Upper lobe of left lung (tissue), 6 donors: ENCODE measurements around the gene ATP6V0B. TPM values are rescaled to one million over a fixed set of nuclear protein-coding genes. Genes with fewer than 3 reads are reported as not detected.

Experiments used
- ATAC-seq, 2 donors: fragments of 200-7000 bp; cut with Tn5 transposase; one replicate each; pipeline ENCODE4 v1.9.1; 2022; ENCODE audit warnings: mild to moderate bottlenecking in 2 of 2, moderate library complexity in 2 of 2; ENCODE audit not compliant: low FRiP score in 2 of 2
- DNase-seq, 2 donors: peaks; one replicate each; pipeline ENCODE4 v3.0.0-alpha.2; 2019 to 2020
- H3K27ac ChIP-seq, 4 donors: fragments of 200-600 bp; sonication (generic); one replicate each; pipeline ENCODE4 v1.5.1; 2016 to 2019
- H3K27me3 ChIP-seq, 4 donors: fragments of 200-600 bp; sonication (generic); one replicate each; pipeline ENCODE4 v1.5.1; 2017 to 2019
- H3K36me3 ChIP-seq, 4 donors: fragments of 200-600 bp; sonication (generic); one replicate each; pipeline ENCODE4 v1.5.1; 2016 to 2019
- H3K4me1 ChIP-seq, 4 donors: fragments of 200-600 bp; sonication (generic); one replicate each; pipeline ENCODE4 v1.5.1; 2018 to 2019
- H3K4me3 ChIP-seq, 4 donors: fragments of 200-600 bp; sonication (generic); one replicate each; pipeline ENCODE4 v1.5.1; 2017 to 2019; ENCODE audit warnings: mild to moderate bottlenecking in 2 of 4, moderate library complexity in 1 of 4
- H3K9me3 ChIP-seq, 4 donors: fragments of 200-600 bp; sonication (generic); one replicate each; pipeline ENCODE4 v1.5.1; 2018 to 2019
- EP300 ChIP-seq, 4 donors: sonication (generic); formaldehyde crosslinking; IDR thresholded peaks; one replicate each; pipeline ENCODE4 v1.5.1; 2017; ENCODE audit warnings: antibody characterized with exemption in 4 of 4, control low read depth in 2 of 4
- POLR2A ChIP-seq, 4 donors: fragments of 450-650 bp; IDR thresholded peaks; one replicate each; pipeline ENCODE4 v1.5.1; 2016 to 2017; ENCODE audit warnings: antibody characterized with exemption in 4 of 4, mild to moderate bottlenecking in 2 of 4
- POLR2AphosphoS5 ChIP-seq, 2 donors: sonication (generic); formaldehyde crosslinking; IDR thresholded peaks; one replicate each; pipeline ENCODE4 v1.5.1; 2017; ENCODE audit warnings: antibody characterized with exemption in 2 of 2
- WGBS, 2 donors: methylation state at CpG; one replicate each; pipeline ENCODE4 v1.1.5; 2017 to 2018; 5-methylcytosine and 5-hydroxymethylcytosine counted together
- total RNA-seq, 6 donors: library from RNA; depleted of rRNA in 4 of 6; stranded (reverse); fragments of >200 nt in 4 of 6; gene quantifications; one replicate each; pipeline versions ENCODE4 v1.1.0 to v1.2.1, GENCODE V29; 2016 to 2021
- TF ChIP-seq, protein P1 (sequence below), 6 experiments: fragments of 450-650 bp in 4 of 6; fragments of 200-600 bp in 2 of 6; sonication (generic) in 2 of 6; IDR thresholded peaks; one replicate each; pipeline ENCODE4 v1.5.1; 2016 to 2019; ENCODE audit warnings: antibody characterized with exemption in 6 of 6
- donor health status: DM: no; HTN: no; CAD: no; lungs with moderate emphysema.
- donor health status: DM: no; HTN: yes; CAD: no; lungs with severe emphysema.

Gene ATP6V0B
- total RNA-seq, 6 donors from 2014 or later, result 98.0 to 225 (median 161) TPM

GRCh38 chr1:44024031-44024902, 49.5 kb downstream of the ATP6V0B start:
- ATAC-seq (no peak), DNase-seq (no peak)
- no peak overlapping the region for H3K4me3 ChIP-seq
- TF ChIP-seq, protein P1, sequence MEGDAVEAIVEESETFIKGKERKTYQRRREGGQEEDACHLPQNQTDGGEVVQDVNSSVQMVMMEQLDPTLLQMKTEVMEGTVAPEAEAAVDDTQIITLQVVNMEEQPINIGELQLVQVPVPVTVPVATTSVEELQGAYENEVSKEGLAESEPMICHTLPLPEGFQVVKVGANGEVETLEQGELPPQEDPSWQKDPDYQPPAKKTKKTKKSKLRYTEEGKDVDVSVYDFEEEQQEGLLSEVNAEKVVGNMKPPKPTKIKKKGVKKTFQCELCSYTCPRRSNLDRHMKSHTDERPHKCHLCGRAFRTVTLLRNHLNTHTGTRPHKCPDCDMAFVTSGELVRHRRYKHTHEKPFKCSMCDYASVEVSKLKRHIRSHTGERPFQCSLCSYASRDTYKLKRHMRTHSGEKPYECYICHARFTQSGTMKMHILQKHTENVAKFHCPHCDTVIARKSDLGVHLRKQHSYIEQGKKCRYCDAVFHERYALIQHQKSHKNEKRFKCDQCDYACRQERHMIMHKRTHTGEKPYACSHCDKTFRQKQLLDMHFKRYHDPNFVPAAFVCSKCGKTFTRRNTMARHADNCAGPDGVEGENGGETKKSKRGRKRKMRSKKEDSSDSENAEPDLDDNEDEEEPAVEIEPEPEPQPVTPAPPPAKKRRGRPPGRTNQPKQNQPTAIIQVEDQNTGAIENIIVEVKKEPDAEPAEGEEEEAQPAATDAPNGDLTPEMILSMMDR (IDR thresholded peaks at IDR 0.05), result no peak
- no peak for TF ChIP-seq POLR2A (IDR thresholded peaks at IDR 0.05)
- no peak for TF ChIP-seq EP300 (IDR thresholded peaks at IDR 0.05)
- TF ChIP-seq POLR2AphosphoS5 (IDR thresholded peaks at IDR 0.05), result no peak
- WGBS, 2 donors, result 81 to 85% methylated on average over 3 to 14 of the region's 14 CpGs
- H3K27me3 ChIP-seq, result no peaks in the 10 kb centered on the region
- no peaks in the 10 kb centered on the region for H3K9me3 ChIP-seq
- peaks cover 0 to 13% (median 3%) of the 10 kb centered on the region in 4 donors for H3K36me3 ChIP-seq
- H3K27ac ChIP-seq, result no peak overlapping the region
- peaks cover 5 to 20% (median 8%) of the 10 kb centered on the region in 4 donors for H3K4me1 ChIP-seq

DNA sequence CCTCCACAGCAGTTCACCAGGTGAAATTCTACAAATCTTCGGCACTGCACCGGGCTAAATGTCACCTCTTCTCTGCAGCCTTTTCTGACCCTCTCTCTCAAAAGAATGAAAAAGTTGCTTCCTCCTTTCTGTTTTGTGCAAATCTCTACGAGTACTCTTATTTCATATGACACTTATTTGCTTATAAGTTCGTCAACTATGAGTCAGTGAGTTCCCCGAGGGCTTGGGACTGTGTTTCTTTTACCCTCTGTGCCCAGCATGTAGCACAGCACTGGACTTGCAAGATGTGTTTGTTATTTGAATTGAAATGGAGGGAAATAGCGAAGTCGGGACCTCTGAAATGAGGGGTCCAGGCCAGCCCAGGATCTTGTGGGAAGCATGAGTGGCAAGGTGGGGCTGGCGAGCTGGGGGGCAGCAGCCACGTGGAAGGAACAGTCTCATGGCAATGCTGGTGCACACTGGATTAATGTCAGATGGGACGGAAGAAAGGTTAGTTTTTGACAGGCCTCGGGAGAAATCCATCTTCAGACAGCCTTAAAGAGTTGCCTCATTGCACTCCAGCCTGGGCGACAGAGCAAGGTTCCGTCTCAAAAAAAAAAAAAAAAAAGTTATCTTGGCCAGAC, 50.3 kb downstream of the ATP6V0B start:
- ATAC-seq (no peak), DNase-seq (no peak)
- peaks cover 0 to 13% (median 3%) of the 10 kb centered on the region in 4 donors for H3K36me3 ChIP-seq
- WGBS, 2 donors, result 72 to 86% methylated on average over 13 of the region's 13 CpGs
- no peaks in the 10 kb centered on the region for H3K9me3 ChIP-seq
- H3K4me1 ChIP-seq, result peaks cover 9 to 23% (median 12%) of the 10 kb centered on the region in 4 donors
- no peak overlapping the region for H3K27ac ChIP-seq
- H3K27me3 ChIP-seq, result no peaks in the 10 kb centered on the region
- TF ChIP-seq EP300 (IDR thresholded peaks at IDR 0.05) (no peak), POLR2AphosphoS5 (IDR thresholded peaks at IDR 0.05) (no peak), POLR2A (IDR thresholded peaks at IDR 0.05) (no peak)
- TF ChIP-seq, protein P1 (IDR thresholded peaks at IDR 0.05), result no peak
- no peak overlapping the region for H3K4me3 ChIP-seq

DNA sequence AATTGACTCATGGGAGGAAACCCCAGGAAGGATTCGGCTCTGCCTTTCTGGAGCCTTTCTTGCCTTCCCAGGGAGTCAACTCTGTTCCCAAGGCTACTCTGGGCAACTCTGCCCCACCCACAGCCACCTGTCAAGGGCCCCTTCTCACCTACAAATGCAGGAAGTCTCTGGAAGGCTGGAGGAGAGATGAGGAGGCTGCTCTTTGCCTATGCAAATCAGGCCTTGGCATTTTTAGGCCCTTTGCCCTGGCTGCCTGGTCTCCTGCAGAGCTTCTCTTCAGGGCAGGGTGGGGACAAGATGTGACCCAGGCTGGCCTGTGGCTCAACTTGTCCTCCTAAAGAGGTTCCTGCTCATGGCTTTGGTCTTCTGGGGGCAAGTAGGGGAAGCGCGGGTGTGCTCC, 51.1 kb downstream of the ATP6V0B start:
- H3K4me3 ChIP-seq, result no peak overlapping the region
- TF ChIP-seq POLR2AphosphoS5 (IDR thresholded peaks at IDR 0.05) (no peak), EP300 (IDR thresholded peaks at IDR 0.05) (no peak), POLR2A (IDR thresholded peaks at IDR 0.05) (no peak)
- TF ChIP-seq, protein P1 (IDR thresholded peaks at IDR 0.05), result no peak
- peak overlapping the region in 1 of 4 donors; percentile 14 for H3K27ac ChIP-seq
- WGBS, 2 donors, result 66 to 67% methylated on average over 3 of the region's 3 CpGs
- ATAC-seq, result peak in 1 of 2 donors; percentile 42
- no peaks in the 10 kb centered on the region for H3K9me3 ChIP-seq
- H3K27me3 ChIP-seq, result no peaks in the 10 kb centered on the region
- H3K4me1 ChIP-seq, result peaks cover 9 to 26% (median 16%) of the 10 kb centered on the region in 4 donors
- peak in 1 of 2 donors; percentile 85 for DNase-seq
- peaks cover 0 to 6% (median 3%) of the 10 kb centered on the region in 4 donors for H3K36me3 ChIP-seq

- TF ChIP-seq POLR2A (IDR thresholded peaks at IDR 0.05), result no peak
- peaks cover 0 to 5% (median 0%) of the 10 kb centered on the region in 4 donors for H3K36me3 ChIP-seq
- H3K9me3 ChIP-seq, result no peaks in the 10 kb centered on the region
- H3K4me3 ChIP-seq, result no peak overlapping the region
- ATAC-seq (no peak), DNase-seq (no peak)
- 91 to 94% methylated on average over 3 of the region's 3 CpGs for WGBS, 2 donors
- H3K27me3 ChIP-seq, result no peaks in the 10 kb centered on the region
- peaks cover 12 to 39% (median 31%) of the 10 kb centered on the region in 4 donors for H3K4me1 ChIP-seq
- no peak overlapping the region for H3K27ac ChIP-seq
Measured at GRCh38 chr1:44027320-44027719, 52.6 kb downstream of the ATP6V0B start.

Other genes with a start within 250 kb of the ATP6V0B start
- gene ARTN, start 41.2 kb upstream of the ATP6V0B start, total RNA-seq, result 1 to 10 TPM in 3 of 6 donors, not detected in 3; 1.0 to 5.2 (median 1.1) TPM
- 10 to 100 TPM; 16.9 to 46.1 (median 24.1) TPM for gene IPO13, start 28.0 kb upstream of the ATP6V0B start, total RNA-seq
- 10 to 100 TPM; 12.9 to 30.4 (median 16.6) TPM for gene DPH2, start 5.0 kb upstream of the ATP6V0B start, total RNA-seq
- gene B4GALT2, start 4.2 kb downstream of the ATP6V0B start, total RNA-seq, result 10 to 100 TPM; 11.5 to 33.0 (median 18.1) TPM
- 10 to 100 TPM in 3 of 6 donors, 1 to 10 TPM in 3; 7.3 to 14.5 (median 10.0) TPM for gene CCDC24, start 16.6 kb downstream of the ATP6V0B start, total RNA-seq
- gene SLC6A9, start 56.5 kb downstream of the ATP6V0B start, total RNA-seq, result 10 to 100 TPM in 5 of 6 donors, 1 to 10 TPM in 1; 5.6 to 23.1 (median 19.5) TPM
- gene KLF17, start 143.9 kb downstream of the ATP6V0B start, total RNA-seq, result under 1 TPM in 5 of 6 donors, not detected in 1; 0.11 to 0.39 (median 0.33) TPM
- not detected for gene KLF18, start 166.7 kb downstream of the ATP6V0B start, total RNA-seq
- 100 to 1,000 TPM in 1 of 6 donors, 10 to 100 TPM in 5; 32.1 to 236 (median 39.7) TPM for gene DMAP1, start 238.5 kb downstream of the ATP6V0B start, total RNA-seq